GM23338 (cell line): ENCODE data around the gene ARF3.

ENCODE experiments used
- CTCF ChIP-seq, 2 experiments: fragments of 200-600 bp in 1 of 2; sonication (generic) in 1 of 2; conservative IDR thresholded peaks; 2 replicates each; pipeline versions ENCODE4 v1.5.1 to v1.6.1; 2016 to 2017; ENCODE audit warnings: antibody characterized with exemption in 2 of 2, low read depth in 2 of 2, mild to moderate bottlenecking in 2 of 2, moderate library complexity in 1 of 2
- ETS1 ChIP-seq: IDR thresholded peaks from 2 replicates; pipeline ENCODE4 v1.6.1; 2016; ENCODE audit warnings: antibody characterized with exemption
- EZH2phosphoT487 ChIP-seq: fragments of 200-600 bp; sonication (generic); IDR thresholded peaks from one replicate; pipeline ENCODE4 v1.8.1; 2018; ENCODE audit warnings: antibody characterized with exemption; ENCODE audit not compliant: unreplicated experiment
- JUNB ChIP-seq: IDR thresholded peaks from one replicate; pipeline ENCODE4 v1.6.1; 2016; ENCODE audit warnings: antibody characterized with exemption; ENCODE audit not compliant: unreplicated experiment
- POLR2AphosphoS5 ChIP-seq: IDR thresholded peaks from 2 replicates; pipeline ENCODE4 v1.6.1; 2016; ENCODE audit warnings: antibody characterized with exemption, low read depth
- REST ChIP-seq: IDR thresholded peaks from one replicate; pipeline ENCODE4 v1.6.1; 2018; ENCODE audit warnings: antibody characterized with exemption; ENCODE audit not compliant: unreplicated experiment
- ZNF114 ChIP-seq: fragments of 250-450 bp; sonication (Bioruptor Pico); IDR thresholded peaks from 2 replicates; pipeline ENCODE4 v1.5.0; 2020; ENCODE audit warnings: mild to moderate bottlenecking, moderate library complexity
- ZNF331 ChIP-seq: fragments of 250-450 bp; sonication (Bioruptor Pico); IDR thresholded peaks from 2 replicates; pipeline ENCODE4 v1.5.0; 2020; ENCODE audit warnings: low read depth, mild to moderate bottlenecking, moderate library complexity
- ZNF462 ChIP-seq: fragments of 250-450 bp; sonication (Bioruptor Pico); IDR thresholded peaks from 2 replicates; pipeline ENCODE4 v1.5.0; 2020; ENCODE audit warnings: mild to moderate bottlenecking, moderate library complexity

- TF ChIP-seq CTCF (conservative IDR thresholded peaks at IDR 0.05; ENCODE audit: low read depth in 2 of 2) (no peak), POLR2AphosphoS5 (no peak), ZNF331 (no peak), ZNF114 (no peak), REST (no peak), JUNB (no peak), EZH2phosphoT487 (no peak), ETS1 (no peak), ZNF462 (CRISPR knock-in tag) (no peak)
Observed at GRCh38 chr12:48927261-48927660, 30.0 kb downstream of the ARF3 start.
